Measurements from ENCODE around the gene FAM163A.
"Not testable (repeated sequence)": the region's sequence is repeated elsewhere in the genome, so short reads cannot be mapped to it uniquely, and the experiment has no call there.

The FAM163A gene

DNA sequence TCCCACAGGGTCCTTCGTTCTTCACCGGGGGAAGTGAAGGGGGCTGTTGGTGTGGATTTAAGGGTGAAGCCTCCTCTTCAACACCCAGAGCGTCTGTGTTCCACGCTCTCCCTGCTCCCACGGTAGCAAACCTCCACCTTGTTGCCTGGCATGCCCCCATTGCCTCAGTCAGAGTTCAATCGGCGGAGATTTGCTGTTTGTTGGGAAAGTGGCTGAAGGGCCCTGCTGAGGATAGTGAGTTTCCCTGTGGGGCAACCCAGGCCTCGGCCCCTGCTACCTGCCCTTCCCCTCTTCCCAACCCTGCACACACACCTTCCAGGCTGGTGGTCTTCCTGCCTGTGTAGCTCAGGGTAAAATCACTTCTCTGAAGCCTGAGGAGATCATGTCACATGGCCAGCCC is 74.0 kb downstream of the FAM163A start:
- DNase-seq, result no peak

DNA sequence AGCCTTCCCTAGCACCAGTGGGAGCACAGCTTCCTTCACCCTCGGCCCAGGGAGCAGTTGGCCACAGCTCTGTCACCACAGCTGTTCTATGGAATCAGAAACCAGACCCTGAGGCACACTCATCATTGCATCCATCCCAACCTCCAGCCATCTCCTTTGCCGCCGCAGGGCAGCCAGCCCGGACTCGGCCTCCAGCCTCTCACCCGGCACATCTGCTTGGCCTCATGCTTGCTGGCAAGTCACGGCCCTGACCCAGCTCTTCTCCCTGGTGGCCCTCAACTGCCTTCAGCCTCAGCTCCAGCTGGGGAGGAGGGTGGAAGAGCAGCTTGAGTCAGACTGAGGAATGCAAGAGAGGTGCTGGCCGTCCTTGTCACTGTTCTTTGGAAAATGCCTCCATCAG is 74.7 kb downstream of the FAM163A start:
- no peak for DNase-seq

DNA sequence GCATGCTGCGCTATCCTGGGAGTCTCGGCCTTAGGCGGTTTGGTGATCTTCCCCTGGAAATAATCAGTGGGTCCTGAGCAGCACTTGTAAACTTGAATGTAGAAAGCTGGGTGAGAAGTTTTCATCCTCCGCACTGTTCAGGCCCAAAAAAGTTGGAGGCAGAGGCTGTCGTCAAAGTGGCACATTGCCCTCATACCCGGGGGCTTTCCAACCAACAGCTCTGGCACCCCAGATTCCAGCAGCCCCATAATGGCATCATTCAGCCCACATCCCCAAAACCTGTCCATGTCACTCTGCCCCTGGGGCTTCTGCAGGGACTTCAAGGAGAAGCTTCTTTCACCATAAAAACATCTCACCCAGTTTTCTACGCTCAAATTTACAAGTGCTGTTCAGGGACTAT is 75.2 kb downstream of the FAM163A start:
- no peak for DNase-seq

DNA sequence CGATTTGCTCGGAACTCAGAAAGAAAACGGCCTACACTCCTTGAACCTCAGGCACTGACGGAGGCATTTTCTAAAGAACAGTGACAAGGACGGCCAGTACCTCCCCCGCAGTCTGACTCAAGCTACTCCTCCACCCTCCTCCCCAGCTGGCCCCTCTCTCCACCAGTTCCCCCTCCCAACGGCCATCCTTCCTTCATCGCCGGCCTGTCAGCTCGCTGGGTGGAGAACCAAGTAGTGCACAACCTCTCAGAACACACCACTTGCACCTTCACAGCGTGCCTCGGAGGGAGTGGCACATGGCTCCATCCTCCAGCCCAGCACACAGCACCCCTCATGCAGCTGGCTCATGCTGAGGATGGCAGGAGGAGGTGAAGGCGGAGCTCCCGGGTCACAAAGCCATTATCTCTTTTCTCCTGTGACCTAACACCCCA is 75.7 kb downstream of the FAM163A start:
- no peak for DNase-seq

DNA sequence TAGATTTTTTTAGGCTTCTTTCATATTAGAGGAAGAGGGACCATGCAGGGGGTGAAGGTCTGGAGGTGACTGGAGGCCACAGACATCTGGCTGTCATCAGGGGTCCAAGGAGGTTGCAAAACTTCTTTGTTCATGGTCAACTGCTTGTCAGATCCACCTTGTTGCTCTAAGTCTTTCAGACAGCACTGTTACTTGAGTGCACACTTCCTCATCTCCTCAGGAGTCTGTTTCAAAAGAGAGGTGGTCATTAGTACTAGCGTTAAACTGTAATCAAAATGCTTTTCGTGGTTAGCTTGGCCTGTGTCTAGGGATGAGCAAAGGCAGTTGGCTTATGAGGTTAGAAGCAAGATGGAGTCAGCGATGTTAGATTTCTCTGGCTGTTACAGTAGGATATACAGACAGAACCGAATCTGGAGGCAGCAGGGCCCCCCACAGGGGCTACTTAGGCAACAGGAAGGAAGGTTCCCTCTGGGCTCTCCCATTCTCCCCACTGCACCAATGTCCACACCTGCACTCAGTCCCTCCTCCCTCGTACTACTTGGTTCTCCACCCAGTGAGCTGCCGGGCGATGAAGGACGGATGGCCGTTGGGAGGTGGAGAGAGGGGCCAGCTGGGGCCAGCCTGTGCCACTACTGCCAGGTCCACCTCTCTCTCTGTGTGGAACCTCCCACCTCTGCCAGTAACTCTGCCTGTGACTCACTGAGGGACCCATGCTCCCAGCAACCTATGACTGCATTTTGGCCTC is 77.3 kb downstream of the FAM163A start:
- no peak for DNase-seq

DNA sequence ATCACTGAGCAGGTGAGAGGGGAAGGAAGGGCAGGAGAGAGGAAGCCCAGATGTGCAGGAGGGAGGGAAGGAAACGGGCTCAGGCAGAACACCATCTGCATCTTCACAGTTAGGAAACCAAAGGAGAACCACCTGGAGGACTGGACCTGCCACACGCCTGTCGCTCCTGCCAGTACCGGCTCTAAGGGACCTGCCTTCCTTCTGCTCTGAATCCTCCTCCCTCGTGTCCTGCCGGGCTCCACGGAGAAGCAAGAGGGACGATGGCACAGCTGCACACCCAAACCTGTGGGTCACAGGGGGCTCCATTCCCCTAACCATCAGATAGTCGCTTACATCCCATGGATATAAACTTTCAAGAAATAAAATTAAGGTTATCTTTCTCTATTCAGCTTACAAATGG is 78.4 kb downstream of the FAM163A start:
- DNase-seq, result no peak

DNA sequence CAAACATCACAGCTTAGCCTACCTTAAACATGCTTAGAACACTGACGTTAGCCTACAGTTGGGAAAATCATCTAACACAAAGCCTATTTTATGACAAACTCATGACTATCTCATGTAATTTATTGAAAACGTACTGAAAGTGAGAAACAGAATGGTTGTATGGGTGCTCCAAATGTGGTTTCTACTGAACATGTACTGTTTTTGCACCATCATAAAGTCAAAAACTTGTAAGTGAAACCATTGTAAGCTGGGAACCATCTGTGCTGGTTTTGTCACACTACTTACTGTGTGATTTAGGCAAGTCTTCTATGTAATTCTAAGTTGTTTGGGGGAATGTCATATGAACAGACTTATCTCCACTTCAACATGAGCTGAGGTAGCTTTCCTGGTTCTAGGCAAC is 79.0 kb downstream of the FAM163A start:
- DNase-seq, result no peak

DNA sequence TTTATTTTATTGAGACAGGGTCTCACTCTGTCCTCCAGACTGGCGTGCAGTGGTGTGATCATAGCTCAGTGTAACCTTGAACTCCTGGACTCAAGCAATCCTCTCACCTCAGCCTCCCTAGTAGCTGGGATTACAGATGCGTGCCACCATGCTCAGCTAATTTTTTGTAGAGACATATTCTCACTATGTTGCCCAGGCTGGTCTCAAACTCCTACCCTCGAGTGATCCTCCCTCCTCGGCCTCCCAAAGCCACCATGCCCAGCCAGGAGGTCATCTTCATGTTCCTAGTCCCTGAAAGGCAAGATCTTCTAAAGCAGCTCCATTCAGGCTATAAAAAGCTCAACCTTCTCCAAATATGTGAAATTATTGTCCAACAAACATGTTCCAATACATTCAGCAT is 80.6 kb downstream of the FAM163A start:
- no peak for DNase-seq

DNA sequence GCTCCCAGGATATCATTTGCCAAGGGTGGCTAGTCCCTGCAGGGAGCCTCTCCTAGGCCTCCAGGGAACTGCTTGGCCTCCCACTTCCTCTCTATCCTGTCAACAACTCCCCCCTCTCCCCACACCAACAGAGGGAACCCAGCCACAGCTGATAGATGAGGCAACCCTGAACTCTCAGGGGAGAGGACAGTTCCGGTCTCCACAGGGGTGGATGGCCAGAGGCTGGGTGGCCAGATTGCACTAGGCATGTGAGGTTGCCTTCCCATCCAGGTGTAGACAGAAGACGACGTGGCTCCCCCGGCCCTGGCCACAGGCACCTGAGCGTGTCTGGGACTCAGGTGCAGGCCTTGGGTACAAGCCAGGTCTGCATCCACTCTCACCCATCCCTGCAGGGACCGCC is 81.2 kb downstream of the FAM163A start:
- no peak for DNase-seq

DNA sequence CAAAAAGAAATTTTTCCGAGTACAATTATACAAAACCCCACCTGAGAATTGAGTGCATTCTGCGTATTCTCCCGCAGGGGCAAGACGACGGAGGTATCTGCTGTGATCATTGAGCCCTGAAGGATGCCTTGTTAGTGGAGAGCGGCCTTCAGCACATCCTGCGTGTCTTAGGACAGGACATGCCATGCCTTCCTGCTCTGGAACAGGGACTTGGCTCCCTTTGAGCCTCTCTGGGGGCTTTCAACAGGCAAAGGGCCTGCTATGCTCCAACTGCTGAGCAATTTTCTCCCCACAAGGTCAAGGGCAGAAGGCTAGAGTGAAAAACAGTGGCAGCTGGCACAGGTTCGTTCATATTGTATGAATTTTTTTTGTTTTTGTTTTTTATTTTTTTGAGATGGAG is 82.1 kb downstream of the FAM163A start:
- no peak for DNase-seq

DNA sequence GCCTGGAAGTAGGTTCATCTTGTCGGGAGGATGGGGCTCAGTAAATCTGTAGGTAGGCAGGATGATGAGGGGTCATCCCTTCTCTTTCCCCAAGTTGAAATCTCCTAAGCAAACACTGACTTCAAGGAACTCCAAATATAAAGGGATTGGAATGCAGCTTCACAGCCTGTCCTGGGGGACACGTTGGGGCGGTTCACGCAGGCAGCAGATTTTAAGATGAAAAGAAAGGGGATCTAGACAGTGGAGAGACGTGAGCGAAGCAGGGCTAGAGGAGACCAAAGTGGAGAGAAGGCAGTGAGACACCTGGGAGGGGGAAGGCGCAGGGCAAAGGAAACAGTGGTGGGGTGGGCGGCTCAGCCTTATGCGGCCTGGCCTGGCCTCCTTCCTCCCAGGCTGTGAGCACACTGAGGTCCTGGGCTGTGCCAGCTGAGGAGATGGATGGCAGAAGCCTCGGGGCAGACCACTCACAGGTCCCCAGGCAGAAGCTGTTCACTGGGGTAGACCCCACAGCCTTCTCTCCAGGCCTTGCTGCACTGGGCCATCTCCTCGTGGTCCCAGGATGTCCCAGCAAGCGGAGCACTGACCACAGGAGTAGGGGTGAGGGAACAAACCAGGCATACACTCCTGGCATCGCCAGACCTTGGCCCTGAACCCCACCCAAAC is 82.8 kb downstream of the FAM163A start:
- no peak for DNase-seq

DNA sequence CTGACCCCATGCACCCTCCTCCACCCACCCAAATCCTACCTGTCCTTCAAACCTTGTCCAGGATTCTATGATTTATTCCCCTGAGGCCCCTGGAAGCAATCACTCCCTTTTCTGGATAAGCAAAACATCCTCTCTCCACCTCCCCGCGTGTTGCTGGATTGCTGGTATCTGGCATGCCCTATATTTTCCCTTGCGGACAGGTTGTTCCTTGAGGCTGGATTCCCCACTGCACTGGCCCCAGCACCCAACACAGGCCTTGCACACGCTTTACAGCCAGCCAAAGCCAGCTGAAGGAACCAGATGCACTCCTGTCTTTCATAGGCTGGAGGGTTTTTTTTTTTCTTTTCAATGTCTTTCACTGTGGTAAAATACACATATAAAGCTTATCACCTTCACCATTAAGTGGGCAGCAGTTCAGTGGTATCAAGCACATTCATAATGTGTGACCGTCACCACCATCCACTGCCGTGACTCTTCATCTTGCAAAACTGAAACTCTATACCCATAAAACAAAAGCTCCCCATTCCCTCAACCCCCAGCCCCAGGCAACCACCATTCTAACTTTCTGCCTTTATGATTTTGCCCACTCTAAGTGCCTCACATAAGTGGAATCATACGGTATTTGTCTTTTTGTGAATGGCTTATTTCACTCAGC is 83.7 kb downstream of the FAM163A start:
- no peak for DNase-seq

DNA sequence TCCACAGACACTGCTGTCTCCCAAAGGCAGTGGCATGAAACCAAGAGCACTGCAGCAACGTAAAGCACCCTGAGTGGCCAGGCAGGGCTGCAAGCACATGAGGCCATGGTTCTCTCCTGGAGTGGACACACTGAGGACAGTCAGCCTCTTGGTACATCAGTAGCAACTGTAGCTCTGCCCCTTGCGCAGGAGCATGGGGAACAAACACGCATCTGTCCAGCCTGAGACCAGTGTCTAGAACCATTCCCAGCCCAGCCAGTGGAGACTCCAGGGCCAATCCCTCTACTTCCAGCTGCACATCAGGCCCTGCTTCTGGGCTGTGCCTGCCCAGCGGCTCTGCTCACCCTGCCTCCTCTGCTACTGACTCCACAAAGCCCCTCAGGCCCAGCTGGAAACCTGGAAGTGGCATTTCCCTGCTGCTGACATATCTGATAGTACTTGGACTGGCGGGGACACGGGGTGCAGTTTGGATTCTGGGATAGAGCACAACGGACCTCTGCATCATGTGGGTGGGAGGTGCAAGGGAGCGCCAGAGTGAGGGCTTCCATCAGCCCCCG is 85.5 kb downstream of the FAM163A start:
- no peak for DNase-seq

DNA sequence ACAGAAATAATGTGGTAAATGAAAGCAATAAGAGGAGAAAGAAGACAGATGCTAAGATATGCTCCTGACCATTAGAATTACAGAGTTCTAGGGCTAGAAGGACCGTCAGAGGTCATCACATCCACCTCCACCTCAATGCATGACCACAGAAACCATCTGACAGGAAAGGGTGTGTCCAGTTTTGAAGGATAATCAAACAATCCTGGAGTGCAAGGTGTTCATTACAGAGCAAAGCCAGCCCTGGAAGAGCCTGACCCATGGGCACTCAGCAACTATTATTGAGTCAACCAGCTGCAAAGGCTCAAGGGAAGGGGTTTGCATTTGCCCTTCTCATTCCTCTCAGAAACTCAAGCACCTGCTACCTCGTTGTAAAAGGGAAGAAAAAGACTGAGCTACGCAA is 88.1 kb downstream of the FAM163A start:
- no peak for DNase-seq

DNA sequence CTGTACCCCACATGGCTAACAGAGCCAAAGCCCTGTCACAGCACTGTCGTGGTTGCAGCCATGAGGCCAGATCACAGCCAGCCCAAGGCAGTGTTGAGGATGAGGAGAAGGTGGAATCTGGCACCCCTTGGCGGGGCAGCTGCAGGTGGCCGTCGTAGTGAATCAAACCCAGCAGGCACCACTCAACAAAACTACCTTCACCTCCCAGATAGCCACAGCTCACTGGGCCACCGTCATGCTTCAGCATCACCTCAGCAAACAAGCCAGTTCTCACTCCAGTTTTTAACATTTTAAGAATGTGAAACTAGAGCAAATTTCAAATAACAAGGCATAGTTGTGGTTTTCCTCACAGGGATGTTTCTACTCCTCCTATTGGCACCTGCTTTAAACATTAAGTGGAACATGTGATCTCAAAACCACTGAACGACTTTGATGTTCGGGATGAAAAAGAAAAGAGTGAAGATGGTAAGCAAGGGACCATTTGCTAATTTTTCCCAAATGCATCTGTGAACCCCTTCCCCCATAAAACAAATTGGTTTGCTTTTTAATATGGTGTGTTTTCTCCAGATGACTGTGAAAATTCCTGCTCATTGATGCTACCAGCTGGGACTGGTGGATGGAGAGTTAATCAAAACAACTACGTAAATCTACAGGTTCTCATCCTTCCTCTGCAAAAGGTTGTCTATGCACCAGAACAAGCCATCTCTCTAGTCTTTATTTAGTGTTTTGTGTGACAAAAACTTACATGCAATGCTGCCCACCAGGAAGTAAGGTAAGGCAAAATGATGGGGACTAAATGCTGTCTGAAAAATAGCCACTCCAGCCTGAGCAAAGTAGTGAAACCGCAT is 89.0 kb downstream of the FAM163A start:
- DNase-seq, result no peak

DNA sequence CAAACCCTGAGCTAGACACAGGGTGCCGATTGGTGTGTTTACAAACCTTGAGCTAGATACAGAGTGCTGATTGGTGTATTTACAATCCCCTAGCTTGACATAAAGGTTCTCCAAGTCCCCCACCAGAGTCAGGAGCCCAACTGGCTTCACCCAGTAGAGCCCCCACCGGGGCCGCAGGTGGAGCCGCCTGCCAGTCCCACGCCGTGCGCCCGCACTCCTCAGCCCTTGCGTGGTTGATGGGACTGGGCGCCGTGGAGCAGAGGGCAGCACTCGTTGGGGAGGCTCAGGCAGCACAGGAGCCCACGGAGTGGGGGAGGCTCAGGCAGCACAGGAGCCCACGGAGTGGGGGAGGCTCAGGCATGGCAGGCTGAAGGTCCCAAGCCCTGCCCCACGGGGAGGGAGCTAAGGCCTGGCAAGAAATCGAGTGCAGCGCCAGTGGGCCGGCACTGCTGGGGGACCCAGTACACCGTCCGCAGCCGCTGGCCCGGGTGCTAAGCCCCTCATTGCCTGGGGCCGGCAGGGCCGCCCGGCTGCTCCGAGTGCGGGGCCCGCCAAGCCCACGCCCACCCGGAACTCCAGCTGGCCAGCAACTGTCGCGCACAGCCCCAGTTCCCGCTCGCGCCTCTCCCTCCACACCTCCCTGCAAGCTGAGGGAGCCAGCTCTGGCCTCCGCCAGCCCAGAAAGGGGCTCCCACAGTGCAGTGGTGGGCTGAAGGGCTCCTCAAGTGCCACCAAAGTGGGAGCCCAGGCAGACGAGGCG is 93.8 kb downstream of the FAM163A start:
- DNase-seq, result not testable (repeated sequence)

DNA sequence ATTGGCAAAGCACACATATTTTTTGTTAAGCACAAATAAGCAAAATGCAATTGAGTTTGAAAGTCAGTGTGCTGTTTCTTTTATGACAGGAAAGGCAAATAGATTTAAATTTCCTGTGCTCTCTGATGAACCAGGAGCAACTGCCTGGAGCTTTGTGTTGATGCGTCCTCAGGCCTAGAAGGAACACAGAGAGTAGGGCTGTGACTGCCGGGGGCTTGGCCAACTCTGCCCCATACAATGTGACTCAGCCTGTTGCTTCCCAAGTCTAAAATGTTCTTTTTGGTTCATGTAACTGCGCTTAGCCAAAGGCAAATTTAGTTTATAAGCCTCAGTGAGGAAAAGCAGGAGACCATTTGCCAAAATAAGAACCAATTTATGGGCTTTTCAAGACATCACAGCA is 97.0 kb downstream of the FAM163A start:
- no peak for DNase-seq

DNA sequence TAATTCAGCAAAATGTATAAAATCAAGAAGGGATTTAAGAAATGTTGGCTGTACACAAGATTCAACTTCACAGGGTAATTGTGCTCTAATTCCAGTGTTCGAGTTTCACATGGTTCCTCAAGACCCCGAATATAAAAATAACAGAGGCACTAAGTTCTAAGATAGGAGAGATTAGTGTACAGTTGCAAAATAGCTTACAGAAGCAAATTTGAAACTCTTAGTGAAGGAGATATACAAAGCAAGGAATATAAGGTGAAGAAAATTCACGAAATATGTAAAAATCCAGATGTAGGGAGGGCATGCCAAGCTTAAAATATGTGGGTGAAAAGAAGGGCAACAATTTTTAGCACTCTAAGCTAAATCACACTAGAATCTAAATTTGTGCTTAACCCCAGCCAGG is 105.1 kb downstream of the FAM163A start:
- no peak for DNase-seq

DNA sequence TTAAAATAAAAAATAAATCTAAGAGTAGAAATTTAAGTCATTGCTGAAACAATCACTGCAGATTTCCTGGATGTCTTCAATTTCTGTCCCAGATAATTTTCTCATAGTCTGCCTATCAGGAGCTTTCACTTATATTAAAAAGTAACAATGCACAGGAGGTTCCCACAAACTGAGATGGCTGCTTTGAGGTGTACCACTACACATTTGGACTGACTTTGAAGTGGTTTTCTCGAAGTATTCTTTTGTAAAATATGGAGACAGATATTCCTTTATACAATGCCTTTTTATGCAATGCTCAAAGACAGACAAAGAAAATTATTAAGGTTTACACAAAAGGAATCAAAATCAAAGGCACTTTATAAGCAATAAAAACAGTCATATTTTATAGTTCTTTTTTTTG is 110.0 kb downstream of the FAM163A start:
- DNase-seq, result no peak

DNA sequence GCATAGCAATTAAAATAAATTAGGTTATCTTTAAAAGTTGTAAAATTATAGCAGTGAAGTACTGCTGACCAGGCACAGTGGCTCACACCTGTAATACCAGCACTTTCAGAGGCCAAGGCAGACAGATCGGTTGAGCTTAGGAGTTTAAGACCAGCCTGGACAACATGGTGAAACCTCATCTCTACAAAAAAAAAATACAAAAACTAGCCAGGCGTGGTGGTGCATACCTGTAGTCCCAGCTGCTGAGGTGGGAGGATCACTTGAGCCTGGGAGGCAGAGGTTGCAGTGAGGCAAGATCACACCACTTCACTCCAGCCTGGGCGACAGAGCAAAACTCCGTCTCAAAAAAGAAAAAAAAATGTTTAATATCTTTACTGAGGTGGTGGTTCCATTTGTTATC is 112.7 kb downstream of the FAM163A start:
- not testable (repeated sequence) for DNase-seq

DNA sequence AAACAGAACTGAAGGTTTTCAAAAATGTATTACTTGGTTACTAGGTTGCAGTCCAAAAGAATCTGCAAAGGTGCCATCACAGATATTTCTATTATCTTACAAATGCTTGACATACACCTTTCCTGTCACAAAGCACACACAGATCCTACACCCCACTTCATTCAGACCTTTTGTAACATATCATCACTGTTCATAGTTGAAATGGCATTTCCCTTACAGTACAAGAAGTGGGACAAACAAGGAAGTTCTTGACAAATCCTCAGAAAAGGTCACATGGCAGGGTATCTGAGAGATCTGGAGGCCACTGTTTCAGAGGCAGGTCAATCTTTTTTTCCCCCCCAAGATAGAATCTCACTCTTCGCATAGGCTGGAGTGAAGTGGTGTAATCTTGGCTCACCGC is 113.2 kb downstream of the FAM163A start:
- no peak for DNase-seq

DNA sequence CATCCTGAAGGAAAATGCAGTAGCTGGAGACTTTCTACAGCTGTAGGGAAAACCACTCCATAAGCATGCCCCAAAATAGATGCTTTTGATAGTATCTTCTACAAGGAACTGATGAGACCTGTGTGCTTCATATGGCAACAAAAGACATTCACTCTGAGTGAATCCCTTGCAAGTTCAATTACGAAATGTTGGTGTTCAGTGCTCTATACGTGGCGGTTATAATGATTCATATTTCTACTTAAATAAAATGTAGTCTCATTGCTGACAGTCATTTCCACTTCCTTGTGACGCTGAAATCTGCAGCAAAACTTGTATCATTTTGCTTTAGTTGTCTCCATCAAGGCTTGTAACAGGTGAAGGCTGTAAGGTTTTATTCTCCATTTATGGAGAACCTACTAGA is 113.9 kb downstream of the FAM163A start:
- DNase-seq, result no peak

Data from eye (tissue), 1 donor.